Measurements from ENCODE around the gene FBF1. TPM values are rescaled to one million over a fixed set of nuclear protein-coding genes. Genes with fewer than 3 reads are reported as not detected.
"Not testable (repeated sequence)": the region's sequence is repeated elsewhere in the genome, so short reads cannot be mapped to it uniquely, and the experiment has no call there.

FBF1 gene
- total RNA-seq, 2 donors from 2014 or later: 2.6 to 4.2 TPM

- TF ChIP-seq, protein P1, sequence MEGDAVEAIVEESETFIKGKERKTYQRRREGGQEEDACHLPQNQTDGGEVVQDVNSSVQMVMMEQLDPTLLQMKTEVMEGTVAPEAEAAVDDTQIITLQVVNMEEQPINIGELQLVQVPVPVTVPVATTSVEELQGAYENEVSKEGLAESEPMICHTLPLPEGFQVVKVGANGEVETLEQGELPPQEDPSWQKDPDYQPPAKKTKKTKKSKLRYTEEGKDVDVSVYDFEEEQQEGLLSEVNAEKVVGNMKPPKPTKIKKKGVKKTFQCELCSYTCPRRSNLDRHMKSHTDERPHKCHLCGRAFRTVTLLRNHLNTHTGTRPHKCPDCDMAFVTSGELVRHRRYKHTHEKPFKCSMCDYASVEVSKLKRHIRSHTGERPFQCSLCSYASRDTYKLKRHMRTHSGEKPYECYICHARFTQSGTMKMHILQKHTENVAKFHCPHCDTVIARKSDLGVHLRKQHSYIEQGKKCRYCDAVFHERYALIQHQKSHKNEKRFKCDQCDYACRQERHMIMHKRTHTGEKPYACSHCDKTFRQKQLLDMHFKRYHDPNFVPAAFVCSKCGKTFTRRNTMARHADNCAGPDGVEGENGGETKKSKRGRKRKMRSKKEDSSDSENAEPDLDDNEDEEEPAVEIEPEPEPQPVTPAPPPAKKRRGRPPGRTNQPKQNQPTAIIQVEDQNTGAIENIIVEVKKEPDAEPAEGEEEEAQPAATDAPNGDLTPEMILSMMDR (IDR thresholded peaks at IDR 0.05): no peak
- no peak for TF ChIP-seq POLR2A (IDR thresholded peaks at IDR 0.05)
- WGBS, 2 donors: 92 to 95% methylated on average over 15 to 31 of the region's 31 CpGs
- H3K4me3 ChIP-seq: no peak overlapping the region
Observed at GRCh38 chr17:75891022-75891604, 49.7 kb downstream of the FBF1 start.

GRCh38 chr17:75889454-75889853 lies 51.4 kb downstream of the FBF1 start:
- peaks cover 5% of the 10 kb centered on the region for H3K4me1 ChIP-seq
- TF ChIP-seq, protein P1 (IDR thresholded peaks at IDR 0.05): no peak
- TF ChIP-seq POLR2A (IDR thresholded peaks at IDR 0.05): no peak
- no peak for DNase-seq
- H3K9me3 ChIP-seq: no peaks in the 10 kb centered on the region
- no peaks in the 10 kb centered on the region for H3K27me3 ChIP-seq
- intact Hi-C loops (cut with DNase I): no loop called here
- peaks cover 0 to 3% of the 10 kb centered on the region in 2 donors for H3K36me3 ChIP-seq (replicated peaks in 1 of 2; ENCODE audit: insufficient read depth in 1 of 2, low read depth in 2 of 2)
- H3K27ac ChIP-seq: no peak overlapping the region
- 84 to 93% methylated on average over 2 to 6 of the region's 6 CpGs for WGBS, 2 donors
- no peak for ATAC-seq
- H3K4me3 ChIP-seq: no peak overlapping the region

More at GRCh38 chr17:75891022-75891604, 49.7 kb downstream of the FBF1 start:
- Histone ChIP-seq H3K4me1 (peaks cover 21% of the 10 kb centered on the region), H3K9me3 (no peaks in the 10 kb centered on the region), H3K36me3 (replicated peaks in 1 of 2; ENCODE audit: insufficient read depth in 1 of 2, low read depth in 2 of 2) (peaks cover 0 to 3% of the 10 kb centered on the region in 2 donors), H3K27ac (no peak overlapping the region), H3K27me3 (no peaks in the 10 kb centered on the region)
- DNase-seq (no peak), ATAC-seq (no peak)
- intact Hi-C loops (cut with DNase I): no loop called here

- Histone ChIP-seq H3K27ac (no peak overlapping the region), H3K4me3 (no peak overlapping the region), H3K27me3 (no peaks in the 10 kb centered on the region), H3K4me1 (no peaks in the 10 kb centered on the region), H3K9me3 (no peaks in the 10 kb centered on the region), H3K36me3 (replicated peaks in 1 of 2; ENCODE audit: insufficient read depth in 1 of 2, low read depth in 2 of 2) (peaks cover 0 to 3% of the 10 kb centered on the region in 2 donors)
- ATAC-seq (peak; percentile 11), DNase-seq (no peak)
- TF ChIP-seq, protein P1 (IDR thresholded peaks at IDR 0.05): no peak
- no peak for TF ChIP-seq POLR2A (IDR thresholded peaks at IDR 0.05)
- intact Hi-C loops (cut with DNase I): no loop called here
- WGBS, 2 donors: 87 to 94% methylated on average over 6 of the region's 6 CpGs
Observed at GRCh38 chr17:75888484-75888883, 52.4 kb downstream of the FBF1 start.

DNA sequence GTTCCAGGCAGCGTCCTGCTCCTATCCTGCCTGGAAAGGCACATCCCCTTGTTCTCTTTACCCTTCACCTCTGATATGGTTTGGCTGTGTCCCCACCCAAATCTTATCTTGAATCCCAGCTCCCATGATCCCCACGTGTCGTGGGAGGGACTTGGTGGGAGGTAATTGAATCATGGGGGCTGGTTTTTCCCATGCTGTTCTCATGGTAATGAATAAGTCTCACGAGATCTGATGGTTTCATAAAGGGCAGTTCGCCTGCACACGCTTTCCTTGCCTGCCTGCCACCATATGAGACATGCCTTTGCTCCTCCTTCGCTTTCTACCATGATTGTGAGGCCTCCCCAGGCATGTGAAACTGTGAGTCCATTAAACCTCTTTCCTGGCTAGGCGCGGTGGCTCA lies 55.0 kb downstream of the FBF1 start:
- H3K4me3 ChIP-seq; ATAC-seq; intact Hi-C loops (cut with DNase I); DNase-seq; H3K9me3 ChIP-seq; H3K36me3 ChIP-seq (replicated peaks in 1 of 2; ENCODE audit: insufficient read depth in 1 of 2, low read depth in 2 of 2); H3K27ac ChIP-seq; H3K27me3 ChIP-seq; H3K4me1 ChIP-seq: not testable (repeated sequence)
- 81 to 90% methylated on average over 9 of the region's 9 CpGs for WGBS, 2 donors

- Histone ChIP-seq H3K27ac (no peak overlapping the region), H3K27me3 (no peaks in the 10 kb centered on the region), H3K4me3 (no peak overlapping the region), H3K9me3 (no peaks in the 10 kb centered on the region), H3K4me1 (no peaks in the 10 kb centered on the region), H3K36me3 (replicated peaks in 1 of 2; ENCODE audit: insufficient read depth in 1 of 2, low read depth in 2 of 2) (peaks cover 0 to 2% of the 10 kb centered on the region in 2 donors)
- DNase-seq (no peak), ATAC-seq (no peak)
- 70 to 74% methylated on average over 8 of the region's 8 CpGs for WGBS, 2 donors
- no peak for TF ChIP-seq POLR2A (IDR thresholded peaks at IDR 0.05)
- TF ChIP-seq, protein P1 (IDR thresholded peaks at IDR 0.05): no peak
- intact Hi-C loops (cut with DNase I): no loop called here
Observed at GRCh38 chr17:75885431-75885830, 55.4 kb downstream of the FBF1 start.
